Measurements from ENCODE around the gene SYCE3.

SYCE3 gene

GRCh38 chr22:50574383-50574755 is 11.7 kb upstream of the SYCE3 start:
- no peak for DNase-seq

DNA sequence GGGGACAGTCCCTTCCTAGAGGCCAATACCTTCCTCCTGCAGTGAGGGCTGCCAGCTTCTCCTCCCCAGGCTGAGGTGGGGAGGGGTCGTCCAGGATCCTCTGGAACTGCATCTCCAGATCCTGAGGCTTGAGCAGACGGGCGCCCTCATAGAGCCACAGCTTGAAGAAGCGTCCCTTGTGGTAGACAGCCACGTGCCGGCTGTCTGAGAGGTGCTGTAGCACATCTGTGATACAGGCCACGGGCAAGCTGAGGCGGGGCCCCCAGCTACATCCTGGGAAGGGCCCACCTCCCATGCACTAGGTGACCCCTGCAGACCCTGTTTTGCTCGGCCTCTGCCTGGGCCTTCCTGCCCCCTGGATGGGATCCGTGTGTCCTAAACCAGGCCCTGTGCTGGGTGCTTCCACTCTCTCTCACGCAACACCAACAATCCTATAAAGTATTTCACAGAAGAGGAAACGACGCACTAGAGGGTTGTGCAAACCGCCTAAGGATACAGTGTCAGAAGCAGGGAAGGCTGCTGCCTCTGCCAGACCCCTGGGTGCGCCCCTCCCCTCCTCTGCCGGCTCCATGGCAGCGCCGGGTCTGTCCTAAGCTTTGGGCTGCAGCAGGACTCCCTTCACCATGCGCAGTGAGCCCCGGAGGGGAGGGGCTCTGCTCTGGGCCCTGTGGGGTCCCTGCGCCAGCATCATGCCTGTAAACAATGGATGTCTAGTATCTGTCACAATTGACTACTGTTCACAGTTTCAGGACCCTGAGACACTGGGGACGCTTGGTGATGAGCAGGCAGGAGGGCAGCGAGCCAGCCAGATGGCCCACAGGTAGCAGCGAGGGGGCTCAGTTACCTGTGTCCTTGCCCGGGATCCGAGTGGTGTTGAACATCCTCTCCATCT is 11.0 kb upstream of the SYCE3 start:
- no peak for DNase-seq

GRCh38 chr22:50572965-50573364 is 10.2 kb upstream of the SYCE3 start:
- no peak for DNase-seq

DNA sequence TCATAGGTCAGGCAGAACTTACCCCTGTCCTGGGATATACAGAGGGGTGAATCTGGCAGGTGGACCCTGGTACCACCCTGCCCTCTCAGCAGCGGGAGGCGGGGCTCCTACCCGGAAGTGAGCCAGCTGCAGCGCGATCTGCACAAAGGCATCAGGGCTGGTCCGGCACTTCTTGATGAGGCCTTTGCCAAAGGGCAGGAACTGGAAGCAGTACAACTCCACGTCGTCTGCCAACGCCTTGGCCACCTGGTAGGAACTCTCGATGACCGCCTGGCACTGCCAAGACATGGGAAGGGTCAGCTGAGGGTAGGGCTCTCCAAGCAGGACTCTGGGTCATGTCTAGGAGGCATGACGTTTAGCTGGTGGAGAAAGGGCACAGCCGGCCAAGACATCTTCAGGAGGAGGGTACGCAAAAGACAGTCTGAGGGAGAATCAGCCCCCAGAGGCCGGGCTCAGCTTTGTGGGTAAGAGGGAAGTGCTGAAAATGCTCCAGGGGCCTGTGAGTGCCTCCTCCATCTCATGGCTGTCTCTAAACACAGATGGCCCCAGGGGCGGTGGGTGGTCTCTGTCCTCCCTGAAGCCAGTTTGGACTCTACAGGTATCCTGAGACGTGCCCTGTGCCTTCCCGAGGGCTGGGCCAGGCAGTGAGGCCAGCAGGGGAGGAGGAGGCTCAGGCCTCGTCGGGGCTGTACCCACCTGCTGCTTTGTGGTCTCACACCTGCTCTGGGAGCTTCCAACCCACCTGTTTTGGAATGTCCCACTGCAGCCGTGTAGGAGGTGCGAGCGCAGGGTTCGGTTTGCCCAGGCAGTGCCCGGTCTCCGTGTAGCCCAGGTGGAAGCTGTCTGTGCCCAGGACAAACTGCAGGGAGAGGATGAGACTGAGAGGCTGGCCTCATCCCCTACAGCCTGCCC is 8.8 kb upstream of the SYCE3 start:
- no peak for DNase-seq

- no peak for DNase-seq
Measured at GRCh38 chr22:50570861-50571260, 8.1 kb upstream of the SYCE3 start.

DNA sequence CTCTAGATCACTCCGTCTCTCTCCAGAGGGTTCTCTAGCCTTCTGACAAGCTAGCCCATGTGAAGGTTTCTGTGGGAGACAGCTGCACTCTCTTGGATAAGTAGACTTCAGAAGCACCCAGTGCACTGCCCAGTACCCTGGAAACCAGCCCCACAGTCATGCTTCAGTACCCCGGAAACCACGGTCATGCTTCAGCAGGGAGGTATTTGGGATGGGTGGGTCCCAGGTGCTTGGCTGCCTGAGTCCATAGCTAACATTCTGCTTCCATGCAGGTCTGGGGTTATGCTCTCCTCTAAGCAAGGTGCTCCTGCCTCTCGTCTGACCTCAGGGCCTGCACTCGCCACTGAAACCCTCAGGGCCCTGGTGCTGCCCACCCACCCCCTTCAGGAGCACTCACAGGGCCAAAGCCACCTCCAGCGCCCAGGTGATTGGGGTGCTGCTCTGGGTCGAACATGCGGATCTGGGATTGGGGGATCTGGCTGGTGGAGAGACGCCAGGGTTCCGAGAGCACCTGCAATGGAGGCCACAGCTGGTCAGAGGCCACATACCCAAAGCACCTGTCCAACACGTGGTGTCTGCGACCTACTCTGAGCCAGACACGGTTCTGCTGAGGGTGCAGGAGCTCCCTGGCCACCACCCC is 7.3 kb upstream of the SYCE3 start:
- DNase-seq = no peak

DNA sequence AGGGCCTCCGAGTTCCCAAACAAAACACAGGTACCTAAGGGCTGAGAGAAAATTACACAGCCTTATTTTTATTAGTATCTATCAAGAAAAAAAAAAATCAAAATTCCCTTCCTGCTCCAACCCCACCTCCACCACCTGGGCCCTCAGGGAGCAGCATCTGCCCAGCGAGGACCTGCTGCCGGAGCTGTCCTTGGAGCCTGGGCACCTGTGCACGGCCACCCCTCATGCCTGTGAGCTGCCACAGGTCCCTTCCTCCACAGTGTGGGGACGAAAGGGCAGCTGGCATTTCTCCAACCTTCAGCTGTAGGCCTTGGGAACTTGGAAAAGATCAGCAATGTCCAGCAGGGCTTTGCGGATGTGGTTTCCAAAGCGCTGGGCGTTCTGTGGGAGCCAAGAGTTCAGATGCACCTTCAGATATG is 6.3 kb upstream of the SYCE3 start:
- no peak for DNase-seq

DNA sequence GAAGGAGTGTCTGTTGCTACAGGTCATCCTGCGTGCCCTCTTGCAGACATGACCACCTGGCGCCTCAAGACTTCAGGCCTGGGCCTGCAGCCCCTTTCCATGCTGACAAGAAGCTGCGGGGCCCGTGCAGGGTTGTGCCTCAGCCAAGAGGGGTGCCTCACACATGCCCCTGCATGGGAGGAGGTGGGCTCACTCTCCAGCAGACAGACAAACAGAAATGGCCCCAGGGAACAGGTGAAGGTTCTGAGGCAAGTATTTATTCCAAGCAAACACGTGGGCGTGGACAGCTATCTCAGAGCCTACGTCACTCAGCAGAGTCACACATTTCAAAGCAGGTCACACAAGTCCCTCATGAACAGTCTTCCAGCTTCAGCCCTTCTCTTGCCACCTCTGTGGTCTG is 5.9 kb upstream of the SYCE3 start:
- DNase-seq = no peak

DNA sequence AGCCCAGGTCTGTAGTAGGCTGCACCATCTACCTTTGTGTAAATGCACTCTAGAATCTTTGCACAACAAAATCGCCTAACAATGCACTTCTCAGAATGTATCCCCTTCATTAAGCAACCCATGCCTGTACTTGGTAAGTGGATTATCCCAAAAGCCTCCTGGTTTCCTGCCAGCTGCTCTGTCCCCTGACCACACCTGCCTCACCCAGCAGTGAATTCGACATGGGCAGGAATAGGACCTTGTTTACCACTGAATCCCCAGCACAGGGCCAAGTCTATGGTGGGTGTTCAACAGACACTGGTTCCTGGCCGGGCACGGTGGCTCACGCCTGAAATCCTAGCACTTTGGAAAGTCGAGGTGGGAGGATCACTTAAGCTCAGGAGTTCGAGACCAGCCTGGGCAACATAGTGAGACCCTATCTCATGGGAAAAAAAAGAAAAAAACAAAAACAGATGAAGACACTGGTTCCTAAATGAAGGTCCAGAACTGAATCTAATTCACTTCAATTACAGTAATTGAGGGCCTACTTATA is 5.1 kb upstream of the SYCE3 start:
- no peak for DNase-seq

GRCh38 chr22:50564289-50564688 is 1.6 kb upstream of the SYCE3 start:
- DNase-seq = no peak

- no peak for DNase-seq
Measured at GRCh38 chr22:50563413-50564160, 868 bp upstream of the SYCE3 start.

- DNase-seq = no peak
Measured at GRCh38 chr22:50561401-50562358, 1.0 kb downstream of the SYCE3 start.

- no peak for DNase-seq
Measured at GRCh38 chr22:50560034-50560433, 2.7 kb downstream of the SYCE3 start.

- no peak for DNase-seq
Measured at GRCh38 chr22:50556703-50557102, 6.0 kb downstream of the SYCE3 start.

DNA sequence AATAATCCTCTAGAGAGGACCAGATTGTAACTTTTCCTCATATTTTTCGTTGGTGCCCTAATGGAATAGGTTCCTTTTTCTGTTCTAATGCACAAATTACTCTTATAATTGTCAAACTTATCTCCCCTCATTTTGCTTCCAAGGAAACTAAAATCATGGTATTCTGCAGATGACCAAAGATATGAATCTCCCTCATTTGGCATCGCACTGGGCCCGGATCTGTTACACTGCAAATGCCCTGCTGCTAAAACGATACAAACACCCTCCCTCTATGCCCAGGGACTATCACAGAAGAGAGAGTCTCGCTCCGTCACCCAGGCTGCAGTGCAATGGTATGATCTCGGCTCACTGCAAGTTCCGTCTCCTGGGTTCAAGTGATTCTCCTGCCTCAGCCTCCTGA is 9.4 kb downstream of the SYCE3 start:
- no peak for DNase-seq

DNA sequence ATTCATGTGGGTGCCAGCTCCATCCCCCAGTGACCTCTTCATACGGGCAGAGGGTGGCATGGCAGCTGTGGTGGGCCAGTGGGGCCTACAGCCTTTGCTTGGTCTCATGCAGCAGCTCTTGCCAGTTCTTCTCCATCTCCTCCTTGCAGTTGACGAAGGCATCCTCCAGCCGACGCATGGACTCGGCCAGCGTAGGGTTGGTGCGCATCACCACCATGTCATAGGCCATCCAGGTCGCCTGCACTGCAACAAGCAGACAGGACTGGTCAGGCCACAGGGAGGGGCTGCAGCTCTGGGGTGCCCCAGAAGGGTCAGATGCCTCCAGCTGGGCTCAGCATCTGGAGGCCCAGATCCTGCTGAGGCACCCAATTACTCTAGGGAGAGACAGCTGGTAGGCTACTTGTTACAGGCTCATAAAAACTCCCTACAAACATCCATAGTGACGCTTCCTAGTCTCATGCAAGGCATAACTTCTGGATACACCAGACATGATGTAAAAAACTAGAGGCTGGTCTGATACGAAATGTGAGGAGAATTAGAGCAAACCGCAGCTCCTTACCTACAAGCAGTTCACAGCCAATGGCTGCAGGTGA is 11.5 kb downstream of the SYCE3 start:
- no peak for DNase-seq

- DNase-seq = no peak
Measured at GRCh38 chr22:50550395-50550794, 12.3 kb downstream of the SYCE3 start.

GRCh38 chr22:50548921-50549790 is 13.6 kb downstream of the SYCE3 start:
- no peak for DNase-seq

DNA sequence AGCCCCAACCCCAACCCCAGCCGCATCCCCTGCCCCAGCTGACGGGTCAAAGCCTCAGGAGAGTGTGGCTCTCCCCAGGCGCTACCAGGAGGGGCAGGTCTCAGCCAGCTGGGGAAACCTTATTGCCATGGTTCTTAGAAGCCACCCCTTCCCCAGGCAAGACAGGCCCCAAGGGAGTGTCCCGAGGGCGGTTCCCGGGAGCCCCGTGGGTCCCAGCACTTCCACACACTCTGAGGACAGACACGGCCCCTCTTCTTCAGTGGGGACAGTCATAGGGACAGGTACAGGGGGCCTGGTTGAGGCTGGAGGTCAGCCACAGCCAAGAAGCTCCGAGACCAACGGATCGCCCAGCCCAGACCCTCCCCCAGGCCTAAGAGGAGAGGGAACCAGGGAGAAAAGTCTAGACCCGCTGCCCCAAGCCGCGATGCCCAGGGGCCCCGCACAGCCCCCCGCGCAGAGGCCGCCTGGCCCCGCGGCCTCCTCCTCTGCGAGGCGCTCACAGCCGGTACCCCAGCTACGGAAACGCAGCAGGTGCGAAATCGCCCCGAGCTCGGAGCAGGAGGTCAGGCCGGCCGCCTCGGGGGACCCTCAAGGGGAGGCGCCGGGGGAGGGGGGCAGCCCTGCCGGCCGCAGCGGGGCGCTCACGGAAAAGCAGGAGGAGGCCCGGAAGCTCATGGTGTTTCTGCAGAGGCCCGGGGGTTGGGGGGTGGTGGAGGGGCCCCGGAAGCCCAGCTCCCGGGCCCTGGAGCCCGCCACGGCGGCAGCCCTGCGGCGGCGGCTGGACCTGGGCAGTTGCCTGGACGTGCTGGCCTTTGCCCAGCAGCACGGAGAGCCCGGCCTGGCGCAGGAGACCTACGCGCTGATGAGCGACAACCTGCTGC is 14.4 kb downstream of the SYCE3 start:
- no peak for DNase-seq

All from amniotic stem cell (primary cell).